Mucosa of gallbladder (tissue), 1 donor: ENCODE data around the gene FTSJ3. TPM values are rescaled to one million over a fixed set of nuclear protein-coding genes. Genes with fewer than 3 reads are reported as not detected.

Source experiments
- DNase-seq: peaks from one replicate; pipeline ENCODE4 v3.0.0-alpha.2; 2020; ENCODE audit warnings: low spot score
- total RNA-seq: library from RNA; stranded (reverse); gene quantifications from one replicate; pipeline ENCODE4 v1.2.1, GENCODE V29; 2021
- donor health status: DM: no; HTN: no; CAD: no.

FTSJ3 gene
- total RNA-seq, 1 donor from 2014 or later: 43.1 TPM

- DNase-seq: no peak
Measured at GRCh38 chr17:63786117-63786516, 41.3 kb downstream of the FTSJ3 start.

- DNase-seq: no peak
Measured at GRCh38 chr17:63785556-63785955, 41.9 kb downstream of the FTSJ3 start.

DNA sequence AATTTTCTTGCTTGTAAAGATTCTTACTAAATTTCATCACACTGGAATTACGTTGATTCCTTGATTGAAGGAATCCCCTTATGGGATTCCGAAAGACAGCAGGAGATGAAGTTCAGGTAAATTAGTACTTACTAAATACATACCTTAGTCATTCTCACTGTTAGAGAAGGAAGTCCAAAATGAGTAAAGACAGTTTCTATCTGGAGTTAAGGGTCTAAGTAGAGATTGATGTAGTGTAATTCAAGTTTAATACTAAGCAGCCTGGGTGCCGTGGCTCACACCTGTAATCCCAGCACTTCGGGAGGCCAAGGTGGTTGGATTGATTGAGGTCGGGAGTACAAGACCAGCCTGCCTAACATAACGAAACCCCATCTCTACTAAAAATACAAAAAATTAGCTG, 43.9 kb downstream of the FTSJ3 start:
- DNase-seq: no peak

DNA sequence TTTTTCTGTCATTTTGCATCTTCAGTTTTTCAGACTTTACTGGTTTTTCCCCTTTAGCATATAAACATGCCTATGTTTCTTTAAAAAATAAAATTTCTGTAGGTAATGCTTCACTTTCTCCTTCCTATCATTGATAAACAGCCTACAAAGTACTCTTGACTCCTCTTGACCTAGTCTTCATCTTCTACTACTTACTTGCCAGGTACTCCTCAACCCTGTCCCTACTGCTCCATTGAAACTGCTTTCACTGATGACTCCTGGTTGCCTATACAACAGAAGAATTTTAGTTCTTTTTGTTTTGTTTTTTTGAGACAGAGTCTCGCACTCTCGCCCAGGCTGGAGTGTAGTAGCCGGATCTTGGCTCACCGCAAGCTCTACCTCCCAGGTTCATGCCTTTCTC, 46.5 kb downstream of the FTSJ3 start:
- DNase-seq: no peak

DNA sequence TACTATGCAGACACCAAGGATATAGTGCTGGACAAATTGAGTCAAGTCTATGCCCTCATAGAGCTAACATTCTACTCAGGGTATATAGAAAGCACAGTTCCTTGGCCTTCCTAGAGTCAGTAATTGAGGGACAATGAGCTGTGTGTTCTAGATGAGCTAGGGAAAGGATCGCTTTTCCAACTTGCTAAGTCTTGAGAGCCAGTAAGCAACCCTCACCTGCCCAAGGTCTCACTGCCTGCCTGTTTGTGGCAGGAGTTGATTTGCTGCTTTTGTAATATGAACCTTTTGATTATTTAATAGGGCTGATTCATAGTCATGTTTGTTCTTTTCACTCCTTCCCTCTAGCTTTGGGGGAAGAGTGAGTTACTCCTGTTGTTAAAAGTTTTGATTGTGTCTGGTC, 47.0 kb downstream of the FTSJ3 start:
- DNase-seq: no peak

DNA sequence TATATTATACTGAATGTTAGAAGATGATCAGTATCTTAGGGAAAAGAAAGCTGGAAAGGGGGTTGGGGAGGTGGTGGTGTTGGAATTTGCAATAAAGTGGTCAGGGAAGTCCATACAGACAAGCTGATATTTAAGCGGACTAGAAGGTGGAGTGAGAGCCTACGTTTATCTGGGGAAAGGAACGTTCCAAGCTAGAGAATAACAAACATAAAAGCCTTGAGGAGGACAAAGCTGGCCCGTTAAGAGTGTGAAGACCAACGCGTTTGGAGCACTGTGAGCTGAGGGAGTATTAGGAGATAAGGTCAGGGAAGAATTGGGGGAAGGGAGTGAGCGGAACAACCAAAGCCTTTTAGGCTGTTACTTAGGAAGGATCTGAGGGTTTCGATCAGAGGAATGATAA, 52.0 kb downstream of the FTSJ3 start:
- DNase-seq: no peak

- no peak for DNase-seq
Measured at GRCh38 chr17:63774969-63775265, 52.5 kb downstream of the FTSJ3 start.

DNA sequence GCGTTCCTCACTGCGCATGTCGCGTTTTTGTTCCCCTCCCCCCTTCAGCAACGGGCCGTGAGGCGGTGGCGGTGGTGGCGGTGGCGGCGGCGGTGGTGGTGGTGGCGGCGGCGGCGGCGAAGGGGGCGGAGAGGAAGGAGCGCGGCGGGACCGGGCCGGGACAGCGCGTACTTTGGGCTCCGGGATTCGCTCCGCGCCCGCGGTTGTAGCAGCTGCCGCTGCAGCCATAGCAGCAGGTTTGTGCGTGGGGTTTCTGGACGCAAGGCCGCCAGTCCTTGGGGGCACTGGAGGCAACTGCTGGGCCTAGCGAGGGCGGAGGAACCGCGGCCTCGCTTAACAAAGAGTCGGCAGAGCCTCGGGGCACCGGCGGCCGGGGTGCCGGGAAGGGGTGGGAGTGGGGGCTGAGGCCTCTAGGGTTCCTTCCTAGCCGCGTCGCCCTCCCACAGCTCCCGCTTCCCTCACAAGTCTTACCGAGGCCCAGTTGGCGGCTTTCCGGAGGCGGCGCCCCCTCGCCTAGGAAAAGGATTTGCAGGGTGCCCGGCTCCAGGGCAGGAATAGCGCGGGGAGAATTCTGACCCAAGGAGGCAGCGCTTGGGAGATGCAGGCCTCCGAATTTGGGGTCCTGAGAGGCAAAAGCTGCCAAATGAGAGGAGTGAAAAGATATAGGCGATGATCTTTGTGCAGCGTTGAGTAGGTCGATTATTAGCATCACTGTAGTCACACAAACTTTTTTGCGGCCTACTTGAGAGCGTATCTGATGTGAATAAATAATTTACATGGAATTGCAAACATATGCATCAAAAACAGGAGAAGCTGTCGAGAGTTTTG, 53.1 kb downstream of the FTSJ3 start, which contains the start of gene DDX42:
Gene DDX42, plus strand, starts transcription at position 30 of the 828 bp plus-strand sequence. CDS start 12,880 bp downstream, outside the sequence.
- peak; percentile 26 for DNase-seq

DNA sequence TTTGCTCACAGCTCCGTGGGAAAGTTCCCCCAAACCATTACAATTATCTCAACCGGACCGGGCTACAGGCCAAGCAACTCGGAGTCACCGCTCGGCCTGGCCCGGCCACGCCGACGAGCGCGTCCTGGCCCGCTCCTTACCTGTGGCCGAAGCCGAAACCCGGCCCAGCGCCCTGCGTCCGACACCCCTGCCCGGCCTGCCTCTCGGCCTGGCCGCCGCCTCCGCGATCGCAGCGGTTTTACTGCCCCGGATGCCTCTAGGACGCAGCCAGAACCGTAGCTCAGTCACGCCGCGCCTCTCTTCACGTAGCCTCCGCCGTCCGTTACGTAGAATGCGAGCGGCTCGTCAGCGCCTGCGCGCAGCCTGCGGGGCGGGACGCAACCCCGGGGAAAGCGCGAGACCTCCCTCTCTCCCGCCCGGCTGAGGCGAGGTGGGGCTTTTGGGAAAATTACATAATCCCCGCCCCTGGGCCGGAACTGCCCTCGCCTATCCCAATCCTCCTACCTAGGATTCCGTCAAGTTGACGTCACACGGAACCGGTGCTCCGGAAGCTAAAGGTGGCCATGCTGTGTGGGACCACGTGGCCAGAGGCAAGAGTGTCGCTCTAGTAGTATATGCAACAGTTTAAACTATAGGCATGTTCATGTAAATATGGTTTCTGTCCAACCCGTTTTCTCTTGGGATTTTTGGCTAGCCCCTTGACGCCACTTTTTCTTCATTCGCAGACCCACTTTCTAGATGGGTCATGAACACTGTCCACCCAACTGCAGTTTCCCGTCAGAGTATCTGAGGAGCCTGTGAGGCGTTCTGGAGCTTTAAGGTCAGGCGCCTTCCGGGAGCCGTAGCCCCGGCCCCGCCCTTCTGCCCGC, 54.0 kb downstream of the FTSJ3 start, which contains the start of gene CCDC47:
Gene CCDC47, minus strand, starts transcription at position 326 of the 869 bp plus-strand sequence. CDS start 7,422 bp downstream, outside the sequence.
- DNase-seq: peak; percentile 99

DNA sequence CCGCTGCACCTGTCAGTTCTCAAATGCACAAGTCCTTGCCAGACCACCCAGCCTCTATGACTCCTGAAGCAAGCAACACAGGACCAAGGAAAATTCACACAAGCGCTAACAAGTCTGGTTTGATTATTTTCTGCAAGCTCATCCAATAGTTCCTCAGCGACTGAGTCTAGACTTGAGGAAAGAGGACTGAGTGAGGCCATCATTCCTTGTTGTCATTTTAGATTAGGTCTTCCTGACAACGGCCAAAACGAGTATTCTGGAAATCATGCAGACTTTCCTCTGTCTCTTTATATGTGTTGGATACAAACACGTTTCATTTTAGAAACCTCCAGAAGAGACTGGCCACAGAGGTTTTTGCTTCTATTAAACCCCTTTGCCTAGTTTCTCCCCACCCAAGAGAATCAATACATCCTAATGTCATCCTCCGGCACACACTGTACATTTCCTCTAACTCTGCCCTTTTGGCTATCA, 54.6 kb downstream of the FTSJ3 start:
- DNase-seq: no peak

Other genes starting within 250 kb of the FTSJ3 start
- gene TACO1, start 226.8 kb downstream of the FTSJ3 start, total RNA-seq: 20.0 TPM
- 39.5 TPM for gene MAP3K3, start 205.2 kb downstream of the FTSJ3 start, total RNA-seq
- 19.0 TPM for gene LIMD2, start 127.5 kb downstream of the FTSJ3 start, total RNA-seq
- gene STRADA, start 85.9 kb downstream of the FTSJ3 start, total RNA-seq: 28.5 TPM
- gene CCDC47, start 54.1 kb downstream of the FTSJ3 start, total RNA-seq: 104 TPM
- gene DDX42, start 53.5 kb downstream of the FTSJ3 start, total RNA-seq: 90.4 TPM
- gene PSMC5, start 232 bp downstream of the FTSJ3 start, total RNA-seq: 112 TPM
- 84.7 TPM for gene SMARCD2, start 15.0 kb upstream of the FTSJ3 start, total RNA-seq
- gene CSH2, start 46.0 kb upstream of the FTSJ3 start, total RNA-seq: not detected
- not detected for gene GH2, start 54.3 kb upstream of the FTSJ3 start, total RNA-seq
- gene CSH1, start 68.9 kb upstream of the FTSJ3 start, total RNA-seq: not detected
- not detected for gene CSHL1, start 83.6 kb upstream of the FTSJ3 start, total RNA-seq
- gene GH1, start 91.2 kb upstream of the FTSJ3 start, total RNA-seq: not detected
- gene CD79B, start 104.7 kb upstream of the FTSJ3 start, total RNA-seq: 3.4 TPM
- 1.2 TPM for gene SCN4A, start 145.3 kb upstream of the FTSJ3 start, total RNA-seq
- 0.26 TPM for gene PRR29, start 170.7 kb upstream of the FTSJ3 start, total RNA-seq
- 14.8 TPM for gene ICAM2, start 193.0 kb upstream of the FTSJ3 start, total RNA-seq